Measurements from ENCODE around the gene FIS1. TPM values are rescaled to one million over a fixed set of nuclear protein-coding genes. Genes with fewer than 3 reads are reported as not detected.
A peak's percentile ranks its signal among the peaks of the same experiment; 100 is the strongest.
"Not testable (repeated sequence)": the region's sequence is repeated elsewhere in the genome, so short reads cannot be mapped to it uniquely, and the experiment has no call there.

The FIS1 gene
- 100 to 1,000 TPM; 319 to 467 (median 364) TPM for total RNA-seq

- peak; percentile 86 to 87 for TF ChIP-seq POLR2A (IDR thresholded peaks at IDR 0.05)
- peak; percentile 45 to 98 (median 95) for TF ChIP-seq CTCF (IDR thresholded peaks at IDR 0.05 in 4 of 5, conservative IDR thresholded peaks at IDR 0.05 in 1 of 5)
- Histone ChIP-seq H3K27me3 (no peaks in the 10 kb centered on the region), H3K36me3 (peaks cover 0 to 20% of the 10 kb centered on the region in 2 donors), H3K4me3 (peak within 1 kb of the TSS; percentile 78 to 83 (median 80)), H3K9me3 (no peaks in the 10 kb centered on the region), H3K27ac (peak within 1 kb of the TSS; percentile 95 to 100 (median 97)), H3K4me1 (peaks cover 42 to 43% of the 10 kb centered on the region in 2 donors)
- intact Hi-C loops (cut with DNase I; ENCODE audit: low total_unique reads) (loop anchor here (1.0 to 10.0 kb wide), 6 partner anchors 8 to 350 kb away; partner anchors contain the start of genes ACHE, IFT22, PLOD3 and TRIM56), in situ Hi-C loops (cut with MboI; ENCODE audit: low sequenced_read_pairs in 4 of 4) (no loop called here)
- ATAC-seq, result peak; percentile 95 to 96
- peak; percentile 89 to 91 for DNase-seq
Observed at GRCh38 chr7:101244375-101245146, at the start of gene FIS1. Gene FIS1 (minus strand): TSS chr7:101245081. CDS start chr7:101245004, 77 bp downstream.

GRCh38 chr7:101294039-101294831, 49.4 kb upstream of the FIS1 start:
- no peak for ATAC-seq
- no peaks in the 10 kb centered on the region for H3K4me1 ChIP-seq
- no peaks in the 10 kb centered on the region for H3K36me3 ChIP-seq
- intact Hi-C loops (cut with DNase I; ENCODE audit: low total_unique reads) (no loop called here), in situ Hi-C loops (cut with MboI; ENCODE audit: low sequenced_read_pairs in 4 of 4) (no loop called here)
- no peak overlapping the region for H3K4me3 ChIP-seq
- no peaks in the 10 kb centered on the region for H3K9me3 ChIP-seq
- H3K27ac ChIP-seq, result no peak overlapping the region
- no peak for DNase-seq
- peaks cover 26 to 46% (median 38%) of the 10 kb centered on the region in 3 donors for H3K27me3 ChIP-seq
- TF ChIP-seq POLR2A (IDR thresholded peaks at IDR 0.05), result no peak

GRCh38 chr7:101293069-101294021, 48.5 kb upstream of the FIS1 start:
- DNase-seq; H3K36me3 ChIP-seq; H3K9me3 ChIP-seq; intact Hi-C loops (cut with DNase I; ENCODE audit: low total_unique reads); H3K27ac ChIP-seq; ATAC-seq; H3K4me3 ChIP-seq; in situ Hi-C loops (cut with MboI; ENCODE audit: low sequenced_read_pairs in 4 of 4); H3K4me1 ChIP-seq: not testable (repeated sequence)
- peaks cover 18 to 38% (median 29%) of the 10 kb centered on the region in 3 donors for H3K27me3 ChIP-seq

GRCh38 chr7:101292566-101292965, 47.7 kb upstream of the FIS1 start:
- H3K4me3 ChIP-seq; H3K36me3 ChIP-seq; intact Hi-C loops (cut with DNase I; ENCODE audit: low total_unique reads); ATAC-seq; H3K4me1 ChIP-seq; H3K9me3 ChIP-seq; in situ Hi-C loops (cut with MboI; ENCODE audit: low sequenced_read_pairs in 4 of 4); DNase-seq; H3K27ac ChIP-seq: not testable (repeated sequence)
- H3K27me3 ChIP-seq, result peaks cover 11 to 36% (median 21%) of the 10 kb centered on the region in 3 donors

GRCh38 chr7:101290186-101291037, 45.5 kb upstream of the FIS1 start:
- intact Hi-C loops (cut with DNase I; ENCODE audit: low total_unique reads); H3K9me3 ChIP-seq; H3K4me3 ChIP-seq; H3K36me3 ChIP-seq; H3K27ac ChIP-seq; in situ Hi-C loops (cut with MboI; ENCODE audit: low sequenced_read_pairs in 4 of 4); H3K4me1 ChIP-seq: not testable (repeated sequence)
- H3K27me3 ChIP-seq, result peaks cover 6 to 24% (median 11%) of the 10 kb centered on the region in 3 donors
- peak in 1 of 2 donors; percentile 70 for ATAC-seq
- DNase-seq, result peak in 1 of 2 donors; percentile 27
- peak in 4 of 5 experiments; percentile 37 to 78 (median 55) for TF ChIP-seq CTCF (IDR thresholded peaks at IDR 0.05 in 4 of 5, conservative IDR thresholded peaks at IDR 0.05 in 1 of 5)

- DNase-seq; intact Hi-C loops (cut with DNase I; ENCODE audit: low total_unique reads); H3K4me3 ChIP-seq; H3K9me3 ChIP-seq; H3K27ac ChIP-seq; H3K4me1 ChIP-seq; H3K36me3 ChIP-seq; ATAC-seq: not testable (repeated sequence)
- in situ Hi-C loops (cut with MboI; ENCODE audit: low sequenced_read_pairs in 4 of 4), result loop anchor here in 1 of 4 donors (10.0 kb wide), 1 partner anchor 145 kb away; no protein-coding TSS in a partner anchor
- peaks cover 6 to 21% (median 11%) of the 10 kb centered on the region in 3 donors for H3K27me3 ChIP-seq
Observed at GRCh38 chr7:101289687-101290086, 44.8 kb upstream of the FIS1 start.

All from gastrocnemius medialis (tissue), 4 donors.